H9 (cell line): ENCODE data around the gene ZNF407. TPM values are rescaled to one million over a fixed set of nuclear protein-coding genes. Genes with fewer than 3 reads are reported as not detected.

Source experiments
- DNase-seq: peaks from one replicate; pipeline ENCODE4 v3.0.0-alpha.2; 2017
- H2AFZ ChIP-seq: one replicate; pipeline ENCODE4 v1.6.1; 2013; ENCODE audit warnings: mild to moderate bottlenecking, low read length, control low read depth, moderate library complexity
- H2AK5ac ChIP-seq: 2 replicates; pipeline ENCODE4 v1.6.1; 2013; ENCODE audit warnings: low read length, control low read depth, mixed read lengths; ENCODE audit not compliant: insufficient read length
- H2BK120ac ChIP-seq: one replicate; pipeline ENCODE4 v1.6.1; 2013; ENCODE audit warnings: low read depth, mild to moderate bottlenecking, low read length, control low read depth, inconsistent platforms; ENCODE audit not compliant: poor library complexity, severe bottlenecking
- H2BK12ac ChIP-seq: 2 replicates; pipeline ENCODE4 v1.6.1; 2013; ENCODE audit warnings: low read length, control low read depth, mixed read lengths, low read depth; ENCODE audit not compliant: insufficient read length
- H2BK15ac ChIP-seq: 2 replicates; pipeline ENCODE4 v1.6.1; 2013; ENCODE audit warnings: low read depth, low read length, control low read depth
- H2BK20ac ChIP-seq: one replicate; pipeline ENCODE4 v1.6.1; 2013; ENCODE audit warnings: low read depth, mild to moderate bottlenecking, low read length, control low read depth, inconsistent platforms; ENCODE audit not compliant: poor library complexity, severe bottlenecking
- H2BK5ac ChIP-seq: 2 replicates; pipeline ENCODE4 v1.6.1; 2013; ENCODE audit warnings: low read length, control low read depth, mixed read lengths; ENCODE audit not compliant: insufficient read length
- H3K14ac ChIP-seq: 2 replicates; pipeline ENCODE4 v1.6.1; 2013; ENCODE audit warnings: low read length, control low read depth; ENCODE audit not compliant: insufficient read depth
- H3K18ac ChIP-seq: 2 replicates; pipeline ENCODE4 v1.6.1; 2013; ENCODE audit warnings: low read depth, mild to moderate bottlenecking, mixed read lengths, low read length, control low read depth; ENCODE audit not compliant: insufficient read length
- H3K23ac ChIP-seq: 2 replicates; pipeline ENCODE4 v1.6.1; 2013; ENCODE audit warnings: low read length, control low read depth, mixed read lengths, low read depth; ENCODE audit not compliant: insufficient read length
- H3K23me2 ChIP-seq: 2 replicates; pipeline ENCODE4 v1.6.1; 2013; ENCODE audit warnings: low read depth, mild to moderate bottlenecking, mixed read lengths, low read length, control low read depth; ENCODE audit not compliant: insufficient read length, poor library complexity, severe bottlenecking
- H3K27ac ChIP-seq: 2 replicates; pipeline ENCODE4 v1.5.1; 2013; ENCODE audit warnings: low read length, control low read depth, mixed read lengths, low read depth; ENCODE audit not compliant: insufficient read length
- H3K27me3 ChIP-seq: 2 replicates; pipeline ENCODE4 v1.6.1; 2013; ENCODE audit warnings: low read length, control low read depth, inconsistent platforms; ENCODE audit not compliant: insufficient read depth
- H3K4ac ChIP-seq: 2 replicates; pipeline ENCODE4 v1.6.1; 2013; ENCODE audit warnings: low read depth, mild to moderate bottlenecking, control low read depth, inconsistent platforms, low read length, moderate library complexity
- H3K4me1 ChIP-seq: 2 replicates; pipeline ENCODE4 v1.6.1; 2013; ENCODE audit warnings: low read length, control low read depth, inconsistent platforms; ENCODE audit not compliant: insufficient read depth
- H3K4me2 ChIP-seq: 2 replicates; pipeline ENCODE4 v1.6.1; 2013; ENCODE audit warnings: low read length, control low read depth, mixed read lengths; ENCODE audit not compliant: insufficient read length, insufficient read depth
- H3K56ac ChIP-seq: 2 replicates; pipeline ENCODE4 v1.6.1; 2013; ENCODE audit warnings: low read depth, mild to moderate bottlenecking, mixed read lengths, low read length, control low read depth; ENCODE audit not compliant: insufficient read length
- H3K79me1 ChIP-seq: 2 replicates; pipeline ENCODE4 v1.6.1; 2013; ENCODE audit warnings: low read depth, mild to moderate bottlenecking, moderate library complexity, low read length, control low read depth, inconsistent platforms; ENCODE audit not compliant: insufficient read depth, poor library complexity, severe bottlenecking
- H3K79me2 ChIP-seq: 2 replicates; pipeline ENCODE4 v1.6.1; 2013; ENCODE audit warnings: low read length, control low read depth, inconsistent platforms; ENCODE audit not compliant: insufficient read depth
- H3K9ac ChIP-seq: 2 replicates; pipeline ENCODE4 v1.6.1; 2013; ENCODE audit warnings: low read length, control low read depth, mixed read lengths; ENCODE audit not compliant: insufficient read length; ENCODE audit errors: extremely low read depth
- H3K9me3 ChIP-seq: one replicate; pipeline ENCODE4 v1.6.1; 2013; ENCODE audit warnings: low read depth, low read length, inconsistent platforms; ENCODE audit not compliant: control insufficient read depth
- H3T11ph ChIP-seq: one replicate; pipeline ENCODE4 v1.6.1; 2013; ENCODE audit warnings: mild to moderate bottlenecking, low read length, control low read depth, inconsistent platforms
- H4K20me1 ChIP-seq: one replicate; pipeline ENCODE4 v1.6.1; 2013; ENCODE audit not compliant: control insufficient read depth, insufficient read length, insufficient read depth
- H4K5ac ChIP-seq: 2 replicates; pipeline ENCODE4 v1.6.1; 2013; ENCODE audit warnings: low read depth, mild to moderate bottlenecking, mixed read lengths, low read length, control low read depth; ENCODE audit not compliant: insufficient read length
- H4K8ac ChIP-seq: replicated peaks from 2 replicates; pipeline ENCODE4 v1.6.1; 2013; ENCODE audit warnings: low read length, control low read depth, mixed read lengths, low read depth; ENCODE audit not compliant: insufficient read length
- H4K91ac ChIP-seq: 2 replicates; pipeline ENCODE4 v1.6.1; 2013; ENCODE audit warnings: low read depth, mild to moderate bottlenecking, moderate library complexity, mixed read lengths, low read length, control low read depth; ENCODE audit not compliant: insufficient read length
- H3K27ac Mint-ChIP-seq, 3 experiments: 2 replicates in 2 of 3; 3 replicates in 1 of 3; pipeline ENCODE4 v1.8.0; 2020 to 2021; ENCODE audit warnings: mixed read lengths in 3 of 3, mild to moderate bottlenecking in 1 of 3, moderate library complexity in 1 of 3
- H3K27me3 Mint-ChIP-seq: 2 replicates; pipeline ENCODE4 v1.8.0; 2021; ENCODE audit warnings: low read depth, mild to moderate bottlenecking, moderate library complexity, mixed read lengths
- H3K36me3 Mint-ChIP-seq, 3 experiments: 2 replicates in 2 of 3; 3 replicates in 1 of 3; pipeline ENCODE4 v1.8.0; 2020 to 2021; ENCODE audit warnings: low read depth in 3 of 3, mixed read lengths in 3 of 3; ENCODE audit not compliant: insufficient read depth in 1 of 3
- H3K4me1 Mint-ChIP-seq, 2 experiments: 2 replicates each; pipeline ENCODE4 v1.8.0; 2020; ENCODE audit warnings: mixed read lengths in 2 of 2
- H3K4me3 Mint-ChIP-seq, 2 experiments: 2 replicates in 1 of 2; 3 replicates in 1 of 2; pipeline ENCODE4 v1.8.0; 2020 to 2021; ENCODE audit warnings: mild to moderate bottlenecking in 2 of 2, mixed read lengths in 2 of 2, moderate library complexity in 1 of 2
- H3K9me3 Mint-ChIP-seq, 2 experiments: 2 replicates in 1 of 2; 3 replicates in 1 of 2; pipeline ENCODE4 v1.8.0; 2020; ENCODE audit warnings: mild to moderate bottlenecking in 2 of 2, mixed read lengths in 2 of 2, moderate library complexity in 1 of 2
- WGBS: extraction: QIAGEN DNeasy Blood & Tissue Kit; methylation state at CpG from one replicate; pipeline ENCODE4 v1.1.7; 2013; ENCODE audit warnings: missing lambda C conversion rate, low lambda C conversion rate, mixed read lengths; ENCODE audit not compliant: insufficient read length; ENCODE audit errors: extremely low coverage; 5-methylcytosine and 5-hydroxymethylcytosine counted together
- total RNA-seq: library from RNA; stranded (reverse); gene quantifications from 2 replicates; pipeline ENCODE4 v1.2.1, GENCODE V29; 2021
- TF ChIP-seq, protein P1 (sequence below): fragments of 200-600 bp; sonication (generic); conservative IDR thresholded peaks from 3 replicates; pipeline ENCODE4 v1.8.0; 2021; ENCODE audit warnings: antibody characterized with exemption, mild to moderate bottlenecking

Gene ZNF407
- total RNA-seq, 1 experiment from 2014 or later: 8.7 TPM

DNA sequence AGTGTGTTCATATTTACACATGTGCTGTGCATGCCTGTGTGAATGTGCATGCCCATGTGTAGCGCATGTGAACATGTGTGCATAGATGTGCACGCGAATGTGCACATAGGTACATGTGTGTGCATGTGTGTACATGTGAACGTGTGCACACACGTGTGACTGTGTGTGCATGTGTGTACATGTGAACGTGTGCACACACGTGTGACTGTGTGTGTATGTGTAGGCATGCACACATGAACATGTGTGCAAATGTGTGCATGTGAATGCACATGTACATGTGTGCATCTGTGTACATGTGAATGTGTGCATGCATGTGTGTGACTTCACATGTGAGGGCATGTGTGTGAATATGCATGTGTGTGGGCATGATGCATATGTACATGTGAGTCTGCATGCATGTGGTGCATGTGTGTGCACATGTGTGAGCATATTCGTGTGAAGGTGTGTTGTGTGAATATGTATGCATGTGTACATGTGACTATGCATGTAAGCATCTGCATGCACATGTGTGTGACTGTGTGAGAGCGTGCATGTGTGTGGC, 488.9 kb downstream of the ZNF407 start:
- H3K27me3 Mint-ChIP-seq: peaks cover 1% of the 10 kb centered on the region
- H2BK12ac ChIP-seq: no peak overlapping the region
- H3K27me3 ChIP-seq: no peaks in the 10 kb centered on the region
- TF ChIP-seq, protein P1, sequence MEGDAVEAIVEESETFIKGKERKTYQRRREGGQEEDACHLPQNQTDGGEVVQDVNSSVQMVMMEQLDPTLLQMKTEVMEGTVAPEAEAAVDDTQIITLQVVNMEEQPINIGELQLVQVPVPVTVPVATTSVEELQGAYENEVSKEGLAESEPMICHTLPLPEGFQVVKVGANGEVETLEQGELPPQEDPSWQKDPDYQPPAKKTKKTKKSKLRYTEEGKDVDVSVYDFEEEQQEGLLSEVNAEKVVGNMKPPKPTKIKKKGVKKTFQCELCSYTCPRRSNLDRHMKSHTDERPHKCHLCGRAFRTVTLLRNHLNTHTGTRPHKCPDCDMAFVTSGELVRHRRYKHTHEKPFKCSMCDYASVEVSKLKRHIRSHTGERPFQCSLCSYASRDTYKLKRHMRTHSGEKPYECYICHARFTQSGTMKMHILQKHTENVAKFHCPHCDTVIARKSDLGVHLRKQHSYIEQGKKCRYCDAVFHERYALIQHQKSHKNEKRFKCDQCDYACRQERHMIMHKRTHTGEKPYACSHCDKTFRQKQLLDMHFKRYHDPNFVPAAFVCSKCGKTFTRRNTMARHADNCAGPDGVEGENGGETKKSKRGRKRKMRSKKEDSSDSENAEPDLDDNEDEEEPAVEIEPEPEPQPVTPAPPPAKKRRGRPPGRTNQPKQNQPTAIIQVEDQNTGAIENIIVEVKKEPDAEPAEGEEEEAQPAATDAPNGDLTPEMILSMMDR: no peak
- no peak overlapping the region for H2BK15ac ChIP-seq
- no peak overlapping the region for H3K4ac ChIP-seq
- H2BK5ac ChIP-seq: no peak overlapping the region
- H2AK5ac ChIP-seq: no peak overlapping the region
- no peak overlapping the region for H2BK20ac ChIP-seq
- H4K91ac ChIP-seq: no peak overlapping the region
- no peak overlapping the region for H2AFZ ChIP-seq
- H3K18ac ChIP-seq: no peak overlapping the region
- no peak overlapping the region for H3K4me3 Mint-ChIP-seq
- H3K9me3 ChIP-seq: no peaks in the 10 kb centered on the region
- H3K14ac ChIP-seq: no peak overlapping the region
- peaks cover 2 to 6% of the 10 kb centered on the region in 2 experiments; a peak in 1 of 4 replicates for H3K4me1 Mint-ChIP-seq
- no peak overlapping the region for H3T11ph ChIP-seq
- no peak overlapping the region for H2BK120ac ChIP-seq
- H3K23ac ChIP-seq: no peak overlapping the region
- peaks cover 19 to 20% of the 10 kb centered on the region in 2 experiments for H3K9me3 Mint-ChIP-seq
- no peaks in the 10 kb centered on the region for H4K20me1 ChIP-seq
- no CpG with 5 or more reads among the region's 9 CpGs for WGBS
- no peak overlapping the region for H4K8ac ChIP-seq
- no peak overlapping the region for H4K5ac ChIP-seq
- no peak overlapping the region for H3K27ac ChIP-seq
- H3K36me3 Mint-ChIP-seq: peaks cover 0 to 7% (median 0%) of the 10 kb centered on the region in 3 experiments; a peak in 1 of 7 replicates
- H3K56ac ChIP-seq: no peak overlapping the region
- no peaks in the 10 kb centered on the region; the same call in 1 of the 2 replicates for H3K4me1 ChIP-seq
- no peak overlapping the region for H3K9ac ChIP-seq
- no peaks in the 10 kb centered on the region for H3K79me2 ChIP-seq
- no peak for DNase-seq
- H3K23me2 ChIP-seq: no peaks in the 10 kb centered on the region
- no peak overlapping the region for H3K4me2 ChIP-seq
- H3K27ac Mint-ChIP-seq: no peak overlapping the region
- no peaks in the 10 kb centered on the region for H3K79me1 ChIP-seq
